ENCODE results near the gene MSRB3. TPM values are rescaled to one million over a fixed set of nuclear protein-coding genes. Genes with fewer than 3 reads are reported as not detected.

The MSRB3 gene
- total and polyA plus RNA-seq, 2 of the 8 experiments (the other 6 are each of a cell fraction or from before 2014, with no cell fraction given), result 0.32 to 1.2 TPM

DNA sequence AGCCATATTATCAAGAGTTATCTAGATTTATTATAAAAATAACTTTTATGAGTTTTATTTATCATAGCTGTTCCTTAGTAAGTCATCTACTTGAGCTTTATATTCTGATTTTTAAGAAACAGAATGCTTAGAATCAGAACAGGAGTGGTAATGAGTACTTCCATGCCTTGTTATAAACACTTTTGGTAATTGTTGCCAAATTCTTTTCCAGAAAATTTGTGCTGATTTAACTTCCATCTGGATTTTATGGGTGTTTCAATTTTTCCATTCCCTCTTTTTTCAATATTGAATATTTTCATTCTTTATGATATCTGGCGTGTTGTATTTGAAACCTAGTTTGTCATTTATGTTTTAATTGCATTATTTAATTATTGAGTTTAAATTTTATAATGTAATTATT is 131.2 kb downstream of the MSRB3 start:
- Histone ChIP-seq H3K27me3 (replicated peaks in 1 of 4; ENCODE audit: control insufficient read depth in 3 of 4, extremely low read depth in 1 of 4, insufficient read depth in 3 of 4, low read length in 3 of 4) (no peaks in the 10 kb centered on the region), H2AFZ (ENCODE audit: low read length) (no peak overlapping the region), H2AK5ac (ENCODE audit: low read depth, low read length) (no peak overlapping the region), H2BK5ac (ENCODE audit: low read depth, low read length) (no peak overlapping the region), H3K56ac (replicated peaks; ENCODE audit: insufficient read length, low read depth, low read length) (no peak overlapping the region), H2BK120ac (replicated peaks; ENCODE audit: low read depth, low read length) (no peak overlapping the region), H3K27ac (ENCODE audit: low read depth, low read length) (no peak overlapping the region), H4K8ac (ENCODE audit: extremely low read depth, insufficient read depth, low read length) (no peak overlapping the region), H3K9me3 (ENCODE audit: insufficient read depth in 2 of 2, low read depth in 1 of 2, low read length in 1 of 2) (no peaks in the 10 kb centered on the region), H2BK15ac (ENCODE audit: low read length) (no peak overlapping the region), H3K18ac (ENCODE audit: extremely low read depth, low read length) (no peak overlapping the region), H4K5ac (ENCODE audit: insufficient read length, low read depth, low read length) (no peak overlapping the region), H4K91ac (replicated peaks; ENCODE audit: insufficient read length, low read length) (no peak overlapping the region), H3K79me1 (ENCODE audit: low read depth, low read length) (no peaks in the 10 kb centered on the region), H3K4me2 (ENCODE audit: insufficient read depth in 1 of 2, low read depth in 2 of 2, low read length in 2 of 2) (no peak overlapping the region), H3K4ac (replicated peaks; ENCODE audit: insufficient read length, low read depth, low read length) (no peak overlapping the region), H3K14ac (ENCODE audit: insufficient read length) (no peak overlapping the region), H3K79me2 (ENCODE audit: control insufficient read depth in 1 of 2, insufficient read depth in 2 of 2, low read length in 2 of 2) (no peaks in the 10 kb centered on the region), H3K9ac (replicated peaks in 1 of 4; ENCODE audit: extremely low read depth in 1 of 4, low read depth in 3 of 4, low read length in 3 of 4) (no peak overlapping the region), H3K36me3 (ENCODE audit: control insufficient read depth in 2 of 4, insufficient read depth in 4 of 4, low read length in 3 of 4) (no peaks in the 10 kb centered on the region), H3K23ac (ENCODE audit: insufficient read length) (no peak overlapping the region), H3K23me2 (ENCODE audit: low read depth, low read length) (no peaks in the 10 kb centered on the region), H4K20me1 (replicated peaks in 1 of 2; ENCODE audit: control insufficient read depth in 1 of 2, insufficient read depth in 2 of 2, low read length in 2 of 2) (no peaks in the 10 kb centered on the region), H2BK20ac (ENCODE audit: low read length) (no peak overlapping the region), H3K4me1 (replicated peaks in 1 of 4; ENCODE audit: control insufficient read depth in 3 of 4, insufficient read depth in 4 of 4, low read length in 3 of 4) (no peaks in the 10 kb centered on the region), H2BK12ac (ENCODE audit: low read depth, low read length) (no peak overlapping the region), H3K4me3 (ENCODE audit: extremely low read depth in 1 of 4, insufficient read depth in 2 of 4, low read depth in 3 of 4, low read length in 4 of 4) (no peak overlapping the region)
- 93% methylated on average over 1 of the region's 1 CpG; no CpG with 5 or more reads in 1 of the 2 experiments for WGBS, 2 experiments (ENCODE audit: extremely low coverage in 1 of 2, insufficient coverage in 1 of 2, insufficient read length in 1 of 2, insufficient replicate concordance in 2 of 2, low coverage in 1 of 2, low lambda C conversion rate in 2 of 2, missing lambda C conversion rate in 1 of 2)
- ChIA-PET CTCF (ENCODE audit: partially characterized antibody) (interaction anchor here (1.1 kb wide), 1 partner anchor 22 kb away, joined by 3 read pairs; no protein-coding TSS in a partner anchor), POLR2A (ENCODE audit: partially characterized antibody) (no interaction called here)
- no peak for FAIRE-seq
- no peak for TF ChIP-seq SP1 (IDR thresholded peaks at IDR 0.05; ENCODE audit: low read depth, low read length)
- DNase-seq (ENCODE audit: low read depth in 1 of 2, low spot score in 2 of 2), result no peak
